ENCODE data around the gene FRRS1L.

Gene FRRS1L

DNA sequence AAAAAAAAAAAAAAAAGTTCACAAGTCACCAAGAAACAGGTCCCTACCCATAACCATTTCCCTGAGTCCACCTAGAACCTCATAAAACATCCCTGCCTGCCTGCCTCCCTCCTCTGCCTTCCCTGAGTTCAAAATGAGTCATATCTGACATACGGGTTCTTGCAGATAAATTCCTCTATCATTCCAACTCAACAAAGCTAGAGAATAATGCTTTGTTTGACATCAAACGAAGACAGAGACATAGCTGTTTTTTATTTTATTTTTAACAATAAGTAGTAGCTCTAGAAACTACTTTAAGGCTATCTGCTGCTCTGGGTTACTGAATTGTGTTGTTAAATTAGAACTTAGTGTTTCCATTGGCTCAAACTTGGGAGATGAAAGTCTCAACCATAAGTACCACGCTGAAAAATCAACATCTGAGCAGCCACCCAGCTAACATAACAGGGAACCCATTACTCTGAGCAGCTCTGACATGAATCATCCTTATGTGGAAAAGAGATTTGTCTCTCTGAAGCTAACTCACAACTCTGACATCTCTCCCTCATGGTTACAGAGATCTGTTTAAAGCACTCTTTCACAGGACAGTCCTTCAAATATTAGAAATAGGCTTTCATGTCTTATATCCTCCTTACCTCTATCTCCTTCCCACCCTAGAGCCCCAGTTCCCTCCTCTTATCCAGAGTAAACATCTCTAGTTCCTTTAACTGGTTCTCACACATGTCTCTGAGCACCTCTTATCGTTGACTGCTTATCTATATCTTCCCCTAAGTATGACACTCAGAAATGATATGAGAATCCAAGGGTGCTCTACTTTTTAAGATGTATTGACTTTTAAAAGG is 59.4 kb downstream of the FRRS1L start:
- DNase-seq (ENCODE audit: low spot score): no peak

DNA sequence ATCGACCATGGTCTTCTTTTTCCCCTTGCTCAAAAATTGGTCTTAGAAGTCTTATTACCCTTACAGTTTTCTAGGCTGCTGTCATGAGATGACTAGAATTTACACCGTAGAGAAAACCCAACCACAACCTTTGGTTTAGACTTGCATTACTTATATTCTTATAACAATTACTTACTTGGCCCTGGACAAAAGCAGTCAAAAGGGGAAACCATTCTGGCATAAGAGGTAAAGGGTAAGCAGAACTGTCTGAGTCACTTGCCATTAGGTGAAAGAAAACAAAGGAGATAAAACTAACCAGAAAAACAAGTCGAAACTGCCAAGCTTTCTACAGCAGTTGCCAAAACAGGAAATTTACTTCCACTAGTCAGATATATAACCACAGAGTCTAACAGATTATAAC is 65.2 kb downstream of the FRRS1L start:
- no peak for DNase-seq (ENCODE audit: low spot score)

DNA sequence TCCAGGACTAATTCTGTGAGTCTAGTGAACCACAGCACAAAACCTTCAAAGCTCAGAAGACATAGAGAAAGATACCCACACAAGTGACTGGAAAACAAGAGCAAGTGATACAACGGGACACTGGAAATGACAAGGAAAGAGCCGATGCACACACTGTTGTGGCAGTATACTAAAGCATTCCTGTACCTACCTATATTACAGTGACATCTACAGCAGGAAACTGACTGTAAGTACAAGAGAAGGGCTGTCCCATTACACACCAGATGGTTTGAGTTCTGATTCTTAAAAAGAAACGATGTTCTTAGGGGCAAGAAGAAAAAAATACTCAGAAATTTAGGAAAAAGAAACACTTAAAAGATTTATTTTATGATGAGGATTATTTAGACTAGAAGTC is 65.8 kb downstream of the FRRS1L start:
- no peak for DNase-seq (ENCODE audit: low spot score)

DNA sequence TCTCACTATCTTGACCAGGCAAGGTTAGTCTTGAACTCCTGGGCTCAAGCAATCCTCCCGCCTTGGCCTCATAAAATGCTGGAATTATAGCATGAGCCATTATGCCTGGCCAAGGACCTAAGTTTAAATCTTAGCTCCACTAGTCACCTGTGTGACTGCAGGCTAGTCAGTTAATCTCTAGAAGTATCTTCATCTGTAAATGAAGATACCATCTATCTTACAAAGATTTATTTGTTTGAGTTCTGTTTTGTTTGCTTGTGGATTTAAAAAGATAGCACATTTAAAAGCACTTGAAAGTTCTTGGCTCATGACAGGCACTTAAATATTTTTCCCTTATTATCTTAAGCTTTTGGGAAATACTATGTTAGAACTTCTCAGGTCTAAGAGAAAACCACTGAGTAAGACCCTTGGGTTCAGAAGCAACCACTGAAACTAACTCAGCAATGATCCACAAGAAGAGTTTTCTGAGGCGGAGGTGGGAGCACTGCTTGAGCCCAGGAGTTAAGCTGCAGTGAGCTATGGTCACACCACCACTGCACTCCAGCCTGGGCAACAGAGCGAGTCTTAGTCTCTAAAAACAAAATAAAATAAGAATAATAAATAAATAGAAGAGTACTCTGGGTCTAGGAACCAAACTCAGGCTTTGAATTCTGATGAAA is 66.4 kb downstream of the FRRS1L start:
- no peak for DNase-seq (ENCODE audit: low spot score)

DNA sequence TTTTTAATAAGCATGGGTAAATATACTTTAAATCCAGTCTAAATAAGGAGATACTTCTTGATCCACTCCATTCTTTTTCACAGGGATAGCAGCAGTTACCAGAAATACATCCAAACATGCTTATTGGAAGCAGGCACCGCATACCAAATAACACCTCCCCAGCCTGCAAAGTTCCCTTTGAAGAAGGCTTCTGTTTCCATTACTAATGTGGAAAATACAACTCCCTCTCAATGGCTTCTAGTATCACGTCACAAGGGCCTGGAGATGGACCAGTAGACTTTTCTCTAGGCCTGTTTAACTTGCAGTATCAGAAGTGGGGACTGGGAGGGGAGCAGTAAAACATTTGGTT is 68.1 kb downstream of the FRRS1L start:
- no peak for DNase-seq (ENCODE audit: low spot score)

DNA sequence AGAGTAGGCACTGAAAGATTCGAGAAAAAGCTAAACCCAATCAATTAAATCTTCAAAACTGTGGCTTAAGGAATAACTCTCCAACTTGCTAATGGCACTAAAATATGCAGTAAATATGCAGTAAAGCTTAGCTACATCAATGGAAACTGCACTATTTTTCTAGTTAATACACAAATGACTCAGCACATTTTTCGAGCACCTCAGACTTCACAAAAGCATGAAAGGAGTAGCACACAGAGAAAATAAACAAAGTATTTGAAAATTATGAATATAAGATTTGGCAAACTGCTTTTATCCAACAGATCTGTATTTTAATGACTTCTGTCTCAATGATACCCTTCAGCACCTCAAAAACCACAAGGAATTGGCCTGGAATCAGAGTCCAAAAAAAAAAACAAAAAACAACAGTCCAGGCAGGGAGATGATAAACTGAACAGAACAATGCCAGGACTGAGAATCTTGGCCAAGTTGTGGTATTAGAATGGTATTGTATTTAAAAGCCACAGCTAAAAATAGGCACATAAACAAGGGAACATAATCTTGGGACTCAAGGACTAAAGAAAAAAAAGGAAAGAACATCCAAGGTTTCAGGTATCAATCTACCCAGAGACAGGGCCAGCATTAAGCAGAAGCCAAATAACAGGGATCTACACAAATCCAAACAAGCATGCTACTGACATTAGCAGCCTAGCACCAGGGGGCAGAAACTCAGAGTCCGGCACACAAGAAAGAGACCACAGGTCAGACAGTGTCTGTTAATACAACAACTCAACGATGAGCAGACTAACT is 68.7 kb downstream of the FRRS1L start:
- DNase-seq (ENCODE audit: low spot score): peak; percentile 42

DNA sequence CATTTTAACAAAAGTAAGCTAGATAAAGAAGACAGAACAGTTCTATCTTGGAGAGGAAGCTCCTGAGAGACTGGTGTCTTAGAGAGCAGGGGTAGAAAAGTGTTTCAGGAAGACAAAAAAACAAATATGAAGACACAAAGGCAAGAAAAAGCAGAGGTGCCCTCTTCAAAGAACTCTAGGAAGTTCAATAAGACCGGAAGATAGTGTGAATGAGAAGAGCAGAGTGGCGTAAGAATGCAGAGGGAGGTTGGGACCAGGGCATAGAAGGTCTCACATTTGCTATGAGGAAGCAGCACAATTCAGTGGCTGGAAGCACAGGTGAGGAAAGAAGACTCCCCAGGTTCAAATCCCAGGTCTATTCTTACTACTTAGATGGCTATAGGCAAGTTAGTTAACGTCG is 69.9 kb downstream of the FRRS1L start:
- no peak for DNase-seq (ENCODE audit: low spot score)

DNA sequence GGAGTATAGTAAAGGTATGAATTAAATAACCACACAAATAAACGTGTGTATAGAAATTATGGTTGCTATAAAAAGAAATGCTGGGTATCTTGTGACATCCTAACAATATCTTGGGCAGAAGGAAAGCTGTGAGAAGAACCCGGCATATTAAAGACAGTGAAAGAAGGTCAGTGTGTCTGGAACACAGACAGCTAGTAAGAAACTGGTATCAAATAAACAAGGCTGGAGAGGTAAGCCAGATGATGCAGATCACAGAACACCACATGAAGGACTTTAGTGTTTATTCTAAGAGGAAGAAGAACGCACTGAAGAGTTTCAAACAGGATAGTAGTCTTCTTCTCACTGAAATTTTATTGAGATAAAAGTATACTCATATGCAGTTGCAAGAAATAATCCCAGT is 71.7 kb downstream of the FRRS1L start:
- no peak for DNase-seq (ENCODE audit: low spot score)

DNA sequence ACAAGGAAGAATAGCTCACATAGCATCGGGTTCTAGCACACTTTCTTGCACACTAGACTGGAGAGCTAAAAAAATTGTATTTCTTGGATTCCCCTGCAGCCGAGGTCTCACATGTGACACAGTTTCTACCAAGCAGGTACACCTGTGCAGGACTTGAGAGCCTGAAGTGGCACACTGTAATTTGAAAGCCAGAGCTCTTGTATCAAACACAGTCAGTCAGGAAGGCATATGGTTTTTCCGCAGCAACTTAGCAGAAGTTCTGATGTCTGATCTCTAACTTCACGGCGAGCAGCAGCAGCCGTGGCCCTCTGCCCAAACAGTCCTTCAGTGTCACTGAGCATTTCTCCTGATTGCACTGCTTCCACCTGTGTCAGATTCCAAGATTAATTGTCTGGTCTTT is 72.8 kb downstream of the FRRS1L start:
- DNase-seq (ENCODE audit: low spot score): no peak

DNA sequence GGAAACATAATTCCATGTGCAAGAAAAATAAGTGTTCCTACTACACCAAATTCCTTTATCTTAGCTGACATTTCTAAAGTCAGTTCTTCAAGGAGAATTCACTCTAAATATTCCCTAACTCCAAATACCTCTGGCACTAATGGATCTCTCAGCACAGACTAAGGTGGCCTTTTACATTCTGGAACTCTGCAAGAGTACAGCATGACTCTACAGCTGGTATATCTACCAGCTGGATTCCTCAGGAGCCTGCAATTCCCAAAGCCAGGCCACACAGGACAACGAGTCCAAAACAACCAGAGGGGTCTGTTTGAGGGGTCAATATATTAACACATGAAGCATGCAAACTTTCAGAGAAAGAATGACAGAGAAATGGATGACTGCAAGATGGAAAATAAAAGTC is 74.5 kb downstream of the FRRS1L start:
- DNase-seq (ENCODE audit: low spot score): no peak

DNA sequence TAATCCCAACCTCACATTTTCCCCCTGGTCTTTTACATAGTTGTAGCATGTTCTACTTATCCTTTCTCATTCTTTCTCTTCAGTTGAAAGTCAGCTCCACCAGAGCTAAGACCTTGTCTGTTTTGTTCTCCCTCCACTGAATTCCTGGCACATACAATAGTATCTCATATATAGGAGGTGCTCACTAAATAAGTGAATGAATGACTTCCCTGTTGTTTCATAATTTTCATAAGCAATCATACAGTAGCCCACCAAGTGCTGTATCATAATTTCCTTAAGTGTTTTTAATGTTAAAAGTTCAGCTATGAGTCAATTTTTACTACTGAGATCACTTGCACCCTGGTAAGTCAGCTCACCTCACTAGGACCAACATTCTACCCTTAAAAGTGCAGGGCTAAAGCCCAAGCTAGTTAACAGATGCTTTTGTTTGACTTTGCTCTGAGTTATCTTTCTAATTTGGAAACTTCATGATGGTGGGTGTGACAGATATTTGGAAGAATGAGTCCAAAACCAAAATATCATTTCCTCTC is 74.9 kb downstream of the FRRS1L start:
- no peak for DNase-seq (ENCODE audit: low spot score)

DNA sequence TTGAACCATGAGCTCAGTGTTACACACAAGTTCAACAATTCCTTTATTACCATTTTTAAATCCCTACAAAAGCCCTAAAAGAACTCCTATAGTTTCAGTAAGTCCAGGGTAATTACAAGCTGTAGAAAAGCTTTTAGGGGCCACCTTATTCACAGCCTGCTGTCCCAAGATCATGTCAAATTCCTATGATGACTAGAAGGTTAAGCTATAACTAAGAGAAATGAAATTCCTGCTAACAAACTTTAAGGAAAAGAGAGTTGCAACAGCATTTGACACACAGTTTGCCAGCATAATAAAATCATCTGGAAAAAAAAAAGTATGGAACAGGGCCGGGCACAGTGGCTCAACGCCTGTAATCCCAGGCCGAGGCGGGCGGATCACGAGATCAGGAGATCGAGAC is 78.8 kb downstream of the FRRS1L start:
- no peak for DNase-seq (ENCODE audit: low spot score)

DNA sequence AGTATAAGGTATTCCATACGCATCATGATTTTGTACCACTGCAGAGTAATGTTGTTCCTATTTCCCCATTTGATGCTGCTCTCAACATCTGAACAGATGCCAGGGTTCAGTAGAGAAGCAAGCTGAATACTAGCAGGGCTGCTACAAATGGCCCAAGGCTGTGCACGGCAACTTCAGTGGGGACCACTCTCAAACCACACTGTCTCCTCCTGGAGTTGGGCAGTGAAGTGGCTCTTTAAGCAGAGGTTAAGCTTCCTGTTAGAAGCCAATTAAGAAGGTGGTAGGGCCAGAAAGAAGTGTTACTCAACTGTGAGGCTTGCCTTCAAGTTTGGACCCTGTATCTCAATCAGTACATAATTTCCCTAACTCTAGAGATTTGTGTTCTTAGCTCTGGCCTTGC is 79.3 kb downstream of the FRRS1L start:
- DNase-seq (ENCODE audit: low spot score): no peak

DNA sequence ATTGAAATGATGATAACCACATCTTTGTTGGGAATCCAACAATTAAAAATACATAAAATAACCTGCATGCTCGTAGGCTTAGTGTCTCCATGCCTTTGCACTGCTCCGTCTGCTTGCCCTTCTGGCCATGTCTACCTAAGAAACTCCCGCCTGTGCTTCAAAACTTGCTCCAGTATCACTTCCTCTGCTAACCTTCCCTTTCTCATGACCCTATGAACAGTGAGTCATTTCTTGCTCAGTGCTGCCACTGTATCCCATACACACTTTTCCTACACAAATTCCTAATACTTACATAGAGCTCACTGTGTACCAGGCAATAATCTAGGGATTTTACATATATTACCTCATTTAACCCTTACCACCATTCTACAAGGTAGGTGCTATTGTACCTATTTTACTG is 80.8 kb downstream of the FRRS1L start:
- no peak for DNase-seq (ENCODE audit: low spot score)

DNA sequence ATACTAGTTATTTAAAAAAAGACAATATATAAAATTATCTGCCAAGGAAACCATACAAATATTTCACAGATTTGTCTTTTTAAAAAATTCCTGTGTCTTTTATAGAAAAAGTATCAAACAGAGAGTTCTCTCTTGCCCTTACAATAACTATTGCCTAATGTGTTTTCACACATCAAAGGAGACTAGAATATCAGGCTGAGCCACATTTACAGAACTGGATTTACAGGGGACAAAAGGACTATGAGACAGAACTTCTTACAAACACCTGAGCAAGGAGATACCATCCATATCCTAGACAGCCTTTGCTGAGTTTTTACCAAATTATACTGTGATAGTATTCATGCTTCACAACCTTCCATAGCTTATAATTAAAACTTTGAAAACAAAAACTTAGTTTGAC is 81.5 kb downstream of the FRRS1L start:
- no peak for DNase-seq (ENCODE audit: low spot score)

DNA sequence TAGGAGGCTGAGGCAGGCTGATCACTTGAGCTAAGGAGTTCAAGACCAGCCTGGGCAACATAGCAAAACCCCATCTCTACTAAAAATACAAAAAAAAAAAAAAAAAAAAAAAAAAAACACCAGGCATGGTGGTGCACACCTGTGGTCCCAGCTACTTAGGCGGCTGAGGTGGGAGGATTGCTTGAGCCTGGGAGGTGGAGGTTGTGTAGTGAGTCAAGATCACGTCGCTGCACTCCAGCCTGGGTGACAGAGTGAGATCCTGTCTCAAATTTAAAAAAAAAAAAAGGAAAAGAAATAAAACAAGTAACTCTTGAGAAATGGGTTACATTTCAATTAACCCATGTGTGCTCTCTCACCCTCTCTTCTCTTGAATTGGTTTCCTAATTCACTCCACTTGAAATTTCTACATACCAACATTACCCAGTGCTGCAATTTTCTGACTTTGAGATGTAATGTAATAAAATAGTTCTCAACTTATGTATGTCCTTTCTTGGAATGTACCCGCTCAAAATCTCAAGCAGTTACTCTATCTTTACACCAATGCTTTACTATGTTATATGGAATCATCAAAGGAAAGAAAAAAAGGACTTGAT is 83.1 kb downstream of the FRRS1L start:
- DNase-seq (ENCODE audit: low spot score): no peak

DNA sequence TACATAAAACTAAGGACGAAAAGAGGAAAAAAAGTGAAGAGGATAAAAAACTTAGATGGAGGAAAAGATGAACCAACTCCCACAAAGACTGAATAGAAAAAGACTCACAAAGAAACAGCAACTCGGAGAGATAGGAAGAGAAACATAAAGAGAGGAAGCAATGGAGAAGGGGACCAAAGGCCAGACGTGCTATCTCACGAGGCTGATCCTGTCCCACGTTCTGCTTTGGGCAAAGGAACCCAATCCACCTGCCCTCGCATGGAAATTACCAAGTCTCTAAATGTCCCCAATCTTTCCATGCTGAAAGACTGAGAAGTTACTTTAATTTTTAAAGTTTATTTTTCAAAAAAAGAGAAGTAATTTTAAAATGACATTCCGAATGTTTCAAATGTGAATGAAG is 83.9 kb downstream of the FRRS1L start:
- DNase-seq (ENCODE audit: low spot score): no peak

DNA sequence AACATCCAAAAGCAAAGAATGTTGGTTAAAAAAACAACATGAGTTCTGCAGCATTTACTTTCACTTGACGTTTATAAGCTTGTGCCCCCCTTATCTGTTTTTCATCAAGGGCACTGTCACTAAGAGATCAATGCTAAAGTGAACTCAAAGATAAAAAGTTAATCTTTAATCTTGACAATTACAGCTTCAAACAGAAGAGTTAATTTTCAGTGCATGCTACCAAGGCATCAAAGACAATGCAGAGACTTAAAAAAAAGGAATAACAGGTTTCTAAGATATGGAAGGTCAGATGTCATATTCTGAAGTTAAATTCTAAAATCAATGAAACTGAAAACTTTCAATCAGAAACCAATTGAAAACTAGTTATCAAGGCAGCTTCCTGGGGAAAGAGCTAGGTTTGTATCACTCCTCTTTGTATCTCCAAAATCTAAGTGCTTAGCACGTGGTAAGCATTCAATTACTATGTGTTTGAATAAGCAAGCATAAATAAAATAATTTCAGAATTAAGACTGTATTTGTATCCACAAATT is 84.9 kb downstream of the FRRS1L start:
- DNase-seq (ENCODE audit: low spot score): no peak
